ENCODE data around the gene TSR1. TPM values are rescaled to one million over a fixed set of nuclear protein-coding genes. Genes with fewer than 3 reads are reported as not detected.
A peak's percentile ranks its signal among the peaks of the same experiment; 100 is the strongest.

TSR1 gene
- total RNA-seq = 50.2 and 50.5 TPM in 2 replicates
- long read RNA-seq, full-length matches to known transcripts = 233 of 315 reads
- long read RNA-seq, partial matches to known transcripts = 48 of 315 reads
- long read RNA-seq, other reads (novel, unspliced or antisense) = 34 of 315 reads

DNA sequence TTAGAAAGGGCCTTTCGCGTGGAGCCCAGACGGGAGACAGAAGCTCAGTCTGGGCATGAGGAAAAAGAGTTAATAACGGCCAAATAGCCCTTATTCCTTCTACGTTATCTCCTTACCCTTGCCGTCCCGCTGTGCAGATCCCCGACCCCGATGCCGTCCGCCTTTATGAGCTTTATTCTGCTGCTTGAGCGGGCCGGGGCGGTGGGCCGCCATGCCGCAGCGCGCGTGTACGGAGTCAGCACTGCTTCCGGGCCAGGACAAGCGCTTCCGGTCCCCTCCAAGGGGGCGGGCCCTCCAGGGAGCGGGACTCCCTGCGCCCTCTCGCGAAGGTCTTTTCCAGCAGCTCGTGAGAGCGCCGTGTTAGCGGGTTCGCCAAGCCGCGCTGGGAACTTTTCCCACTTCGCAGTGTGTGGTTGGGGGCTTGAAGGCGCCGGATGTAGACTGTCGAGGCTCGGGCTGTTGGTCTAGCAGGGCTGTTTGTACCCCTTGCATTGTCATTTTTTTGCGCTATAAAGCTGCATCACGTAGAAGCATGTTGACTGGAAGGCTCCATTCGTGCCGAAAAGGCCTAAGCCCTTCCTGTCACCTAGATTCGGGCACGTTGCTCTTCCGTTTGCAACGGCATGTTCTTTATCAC lies at the start of gene TSR1:
Gene TSR1 (minus strand): TSS at position 243 of the 637 bp plus-strand sequence. CDS start 30 bp downstream, at position 213.
- Mint-ChIP-seq H3K27me3 (ENCODE audit: low read depth) (no peaks in the 10 kb centered on the region), H3K27ac (ENCODE audit: unreplicated experiment) (peak within 1 kb of the TSS; percentile 99), H3K4me1 (peaks cover 28% of the 10 kb centered on the region), H3K4me3 (peak within 1 kb of the TSS; percentile 99), H3K9me3 (no peaks in the 10 kb centered on the region), H3K36me3 (ENCODE audit: low read depth) (peaks cover 9% of the 10 kb centered on the region)
- TF ChIP-seq, protein P1, sequence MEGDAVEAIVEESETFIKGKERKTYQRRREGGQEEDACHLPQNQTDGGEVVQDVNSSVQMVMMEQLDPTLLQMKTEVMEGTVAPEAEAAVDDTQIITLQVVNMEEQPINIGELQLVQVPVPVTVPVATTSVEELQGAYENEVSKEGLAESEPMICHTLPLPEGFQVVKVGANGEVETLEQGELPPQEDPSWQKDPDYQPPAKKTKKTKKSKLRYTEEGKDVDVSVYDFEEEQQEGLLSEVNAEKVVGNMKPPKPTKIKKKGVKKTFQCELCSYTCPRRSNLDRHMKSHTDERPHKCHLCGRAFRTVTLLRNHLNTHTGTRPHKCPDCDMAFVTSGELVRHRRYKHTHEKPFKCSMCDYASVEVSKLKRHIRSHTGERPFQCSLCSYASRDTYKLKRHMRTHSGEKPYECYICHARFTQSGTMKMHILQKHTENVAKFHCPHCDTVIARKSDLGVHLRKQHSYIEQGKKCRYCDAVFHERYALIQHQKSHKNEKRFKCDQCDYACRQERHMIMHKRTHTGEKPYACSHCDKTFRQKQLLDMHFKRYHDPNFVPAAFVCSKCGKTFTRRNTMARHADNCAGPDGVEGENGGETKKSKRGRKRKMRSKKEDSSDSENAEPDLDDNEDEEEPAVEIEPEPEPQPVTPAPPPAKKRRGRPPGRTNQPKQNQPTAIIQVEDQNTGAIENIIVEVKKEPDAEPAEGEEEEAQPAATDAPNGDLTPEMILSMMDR (conservative IDR thresholded peaks at IDR 0.05) = no peak
- peak; percentile 83 for DNase-seq (ENCODE audit: low read depth, low spot score)

DNA sequence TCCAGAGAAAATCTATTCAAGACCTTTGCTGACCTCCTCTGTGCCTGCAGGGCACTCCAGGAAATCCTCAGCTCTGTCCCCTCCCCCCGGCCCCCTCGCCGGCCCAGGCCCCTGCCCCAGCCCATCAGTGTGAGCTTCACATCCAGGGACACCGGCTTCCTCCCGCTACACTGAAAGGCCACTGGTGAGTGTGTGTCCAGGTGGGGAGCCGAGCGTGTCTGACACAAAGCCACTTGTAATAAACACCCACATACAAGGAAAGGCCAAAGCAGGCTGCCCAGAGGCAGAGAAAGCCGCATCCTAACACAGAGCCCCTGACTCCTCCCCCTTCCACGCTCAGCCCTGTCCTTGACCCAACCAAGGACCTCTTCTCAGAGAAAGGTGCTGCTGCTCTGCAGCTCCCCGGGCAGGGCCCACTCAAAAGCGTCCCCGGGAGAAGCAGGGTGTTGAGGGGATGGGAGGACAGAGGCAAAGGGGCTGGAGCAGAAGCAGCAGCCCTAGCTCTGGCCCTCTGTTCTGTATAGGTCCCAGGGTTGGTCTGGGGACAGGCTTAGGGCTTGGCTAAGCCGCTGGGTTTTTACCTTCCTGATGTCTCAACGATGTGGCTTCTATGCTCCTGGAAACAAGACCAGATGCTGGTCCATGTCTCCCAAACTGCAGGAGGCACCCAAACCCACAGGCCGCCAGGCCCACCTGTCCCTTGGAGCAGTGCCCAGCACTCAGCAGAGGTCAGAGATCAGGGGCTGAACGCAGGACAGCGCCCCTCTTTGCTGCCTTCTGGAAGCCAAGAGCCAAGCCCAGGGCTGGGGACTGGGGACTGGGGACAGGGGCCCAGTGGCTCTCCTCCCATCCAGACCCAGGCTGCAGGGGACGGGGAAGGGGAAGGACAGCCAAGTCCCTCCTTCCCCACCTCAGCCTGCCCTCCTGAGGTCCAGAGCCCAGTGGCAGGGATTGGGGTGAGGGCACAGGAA lies 49.3 kb upstream of the TSR1 start:
- TF ChIP-seq, protein P1 (conservative IDR thresholded peaks at IDR 0.05) = no peak
- Mint-ChIP-seq H3K4me3 (peak overlapping the region; percentile 85), H3K9me3 (no peaks in the 10 kb centered on the region), H3K36me3 (ENCODE audit: low read depth) (peaks cover 7% of the 10 kb centered on the region), H3K4me1 (peaks cover 52% of the 10 kb centered on the region), H3K27me3 (ENCODE audit: low read depth) (peaks cover 7% of the 10 kb centered on the region), H3K27ac (ENCODE audit: unreplicated experiment) (peak overlapping the region; percentile 99)
- DNase-seq (ENCODE audit: low read depth, low spot score) = peak; percentile 55

DNA sequence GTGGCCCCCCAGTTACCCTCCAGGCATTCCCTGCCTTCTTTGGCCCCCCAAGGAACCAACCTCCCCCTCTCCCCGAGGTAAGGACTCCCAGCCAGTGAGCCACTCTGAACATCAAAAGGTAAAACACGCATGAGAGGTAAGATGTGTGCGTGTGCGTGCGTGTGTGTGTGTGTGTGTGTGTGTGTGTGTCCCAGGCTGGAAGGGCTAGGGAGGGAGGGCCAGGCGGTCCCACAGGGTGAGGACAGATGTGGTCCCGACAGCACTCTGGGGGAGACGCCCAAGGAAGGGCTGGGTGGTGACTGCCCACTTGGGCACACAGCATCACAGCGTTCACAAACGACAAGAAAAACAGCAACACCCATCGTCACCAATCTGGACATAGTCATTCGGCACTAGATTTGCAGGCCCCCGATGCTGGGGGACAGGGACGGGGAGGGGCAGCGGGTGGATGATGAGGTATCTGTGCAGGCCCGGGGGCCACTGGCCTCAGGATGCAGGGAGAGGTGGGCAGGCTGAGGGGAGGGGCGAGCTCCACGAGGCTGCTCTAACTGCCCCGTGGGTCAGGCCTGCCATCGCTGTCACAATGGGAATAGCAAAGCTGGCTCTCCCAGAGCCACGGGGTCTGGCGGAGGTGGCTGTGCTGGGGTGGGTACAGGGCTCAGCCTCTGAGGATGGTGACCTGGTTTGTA lies 48.3 kb upstream of the TSR1 start:
- peaks cover 43% of the 10 kb centered on the region for H3K4me1 Mint-ChIP-seq
- H3K36me3 Mint-ChIP-seq (ENCODE audit: low read depth) = peaks cover 7% of the 10 kb centered on the region
- DNase-seq (ENCODE audit: low read depth, low spot score) = peak; percentile 45
- H3K27me3 Mint-ChIP-seq (ENCODE audit: low read depth) = peaks cover 7% of the 10 kb centered on the region
- H3K4me3 Mint-ChIP-seq = peak overlapping the region; percentile 85
- H3K9me3 Mint-ChIP-seq = no peaks in the 10 kb centered on the region
- TF ChIP-seq, protein P1 (conservative IDR thresholded peaks at IDR 0.05) = no peak
- peak overlapping the region; percentile 99 for H3K27ac Mint-ChIP-seq (ENCODE audit: unreplicated experiment)

DNA sequence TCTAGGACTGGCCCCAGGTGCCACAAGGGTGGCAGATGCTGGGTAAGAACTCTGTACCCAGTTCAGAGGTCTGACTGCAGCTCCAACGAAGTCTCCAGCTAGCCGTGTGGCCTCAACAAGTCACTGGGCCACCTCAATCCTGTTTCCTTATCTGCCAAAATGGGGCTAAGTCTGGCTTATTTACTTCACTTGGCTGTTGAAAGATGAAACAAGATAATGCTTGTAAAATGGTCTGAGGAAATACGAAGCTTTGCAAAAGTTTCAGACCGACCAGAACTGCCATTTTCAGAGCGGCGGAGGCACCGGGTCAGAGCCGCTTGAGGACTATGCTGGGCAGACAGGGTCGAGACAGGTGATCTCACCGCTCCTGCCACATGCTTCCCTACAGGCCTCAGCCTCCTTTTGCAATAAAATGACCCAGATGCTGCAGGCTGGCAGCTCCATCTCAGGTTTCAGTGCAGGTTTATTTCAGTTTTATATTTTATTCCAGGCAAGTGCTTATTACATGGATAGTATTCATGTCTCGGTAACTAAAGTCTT lies 47.4 kb upstream of the TSR1 start:
- Mint-ChIP-seq H3K9me3 (no peaks in the 10 kb centered on the region), H3K4me1 (peaks cover 37% of the 10 kb centered on the region), H3K36me3 (ENCODE audit: low read depth) (peaks cover 5% of the 10 kb centered on the region), H3K4me3 (peak overlapping the region; percentile 85), H3K27ac (ENCODE audit: unreplicated experiment) (peak overlapping the region; percentile 99), H3K27me3 (ENCODE audit: low read depth) (peaks cover 7% of the 10 kb centered on the region)
- TF ChIP-seq, protein P1 (conservative IDR thresholded peaks at IDR 0.05) = no peak
- no peak for DNase-seq (ENCODE audit: low read depth, low spot score)
